DND-41 (cell line): ENCODE data around the gene PRPF6.

Source experiments
- ATAC-seq: fragments of 200-7000 bp; cut with Tn5 transposase; 3 replicates; pipeline ENCODE4 v1.9.1; 2021; ENCODE audit warnings: low read depth; ENCODE audit not compliant: insufficient read depth
- DNase-seq: peaks from one replicate; pipeline ENCODE4 v3.0.0-alpha.2; 2020
- H2AFZ ChIP-seq: 2 replicates; pipeline ENCODE4 v1.6.0; 2012; ENCODE audit warnings: low read depth, low read length
- H3K27ac ChIP-seq: 2 replicates; pipeline ENCODE4 v1.5.1; 2012; ENCODE audit warnings: low read length, inconsistent platforms
- H3K27me3 ChIP-seq: fragments of 200-600 bp; sonication (generic); 2 replicates; pipeline ENCODE4 v1.6.0; 2012; ENCODE audit warnings: low read length, mild to moderate bottlenecking, inconsistent platforms; ENCODE audit not compliant: insufficient read depth, poor library complexity
- H3K36me3 ChIP-seq: 2 replicates; pipeline ENCODE4 v1.5.1; 2012; ENCODE audit warnings: low read length, inconsistent platforms; ENCODE audit not compliant: insufficient read depth
- H3K4me1 ChIP-seq: 2 replicates; pipeline ENCODE4 v1.5.1; 2012; ENCODE audit warnings: mild to moderate bottlenecking, low read length; ENCODE audit not compliant: insufficient read depth
- H3K4me2 ChIP-seq: 2 replicates; pipeline ENCODE4 v1.6.0; 2012; ENCODE audit warnings: mild to moderate bottlenecking, moderate library complexity, low read length, inconsistent platforms; ENCODE audit not compliant: insufficient read depth
- H3K4me3 ChIP-seq, 2 experiments: fragments of 200-600 bp in 1 of 2; shearing (Covaris generic) in 1 of 2; 2 replicates each; pipeline ENCODE4 v1.5.1; 2012 to 2016; ENCODE audit warnings: inconsistent platforms in 2 of 2, low read length in 2 of 2, mild to moderate bottlenecking in 2 of 2, low read depth in 1 of 2, moderate library complexity in 1 of 2
- H3K79me2 ChIP-seq: 2 replicates; pipeline ENCODE4 v1.6.0; 2012; ENCODE audit warnings: low read length, inconsistent platforms; ENCODE audit not compliant: insufficient read depth
- H3K9ac ChIP-seq: 2 replicates; pipeline ENCODE4 v1.6.0; 2012; ENCODE audit warnings: low read depth, mild to moderate bottlenecking, inconsistent platforms, low read length, moderate library complexity
- H3K9me3 ChIP-seq: 2 replicates; pipeline ENCODE4 v1.5.1; 2012; ENCODE audit warnings: low read length, moderate library complexity, mild to moderate bottlenecking, inconsistent platforms; ENCODE audit not compliant: insufficient read depth, severe bottlenecking
- H4K20me1 ChIP-seq: 2 replicates; pipeline ENCODE4 v1.6.0; 2012; ENCODE audit warnings: low read length; ENCODE audit not compliant: insufficient read depth
- EZH2 ChIP-seq: IDR thresholded peaks from 3 replicates; pipeline ENCODE4 v1.6.1; 2012; ENCODE audit warnings: borderline replicate concordance, low read depth, mild to moderate bottlenecking, moderate library complexity, low read length, inconsistent platforms; ENCODE audit not compliant: severe bottlenecking
- TF ChIP-seq, protein P1 (sequence below): IDR thresholded peaks from 2 replicates; pipeline ENCODE4 v1.5.1; 2012; ENCODE audit warnings: borderline replicate concordance, low read length, moderate library complexity, mild to moderate bottlenecking; ENCODE audit not compliant: poor library complexity, severe bottlenecking; ENCODE audit errors: extremely low read depth

PRPF6 gene

DNA sequence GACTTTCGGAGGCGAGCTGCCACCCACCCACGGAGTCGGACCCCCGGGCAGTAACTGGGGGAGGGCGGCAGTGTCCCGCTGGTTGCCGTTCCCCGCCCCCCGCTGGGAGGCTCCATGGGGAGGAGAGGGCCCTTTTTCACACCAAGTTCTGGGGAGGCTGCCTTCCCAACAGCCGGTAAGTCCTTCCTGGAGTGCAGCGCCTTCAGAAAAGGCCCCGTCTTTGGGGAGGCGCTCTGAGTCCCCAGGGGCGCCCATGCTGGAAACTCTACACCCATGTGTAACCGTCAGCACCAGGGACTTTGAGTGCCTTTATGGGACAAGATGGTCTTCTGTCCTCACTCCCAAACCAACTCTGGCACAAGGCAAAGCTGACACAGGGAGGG lies 68.9 kb downstream of the PRPF6 start:
- Histone ChIP-seq H3K4me1 (no peaks in the 10 kb centered on the region), H3K36me3 (no peaks in the 10 kb centered on the region), H3K9me3 (no peaks in the 10 kb centered on the region), H3K4me3 (no peak overlapping the region), H2AFZ (no peak overlapping the region), H3K27me3 (no peaks in the 10 kb centered on the region), H4K20me1 (no peaks in the 10 kb centered on the region), H3K9ac (no peak overlapping the region), H3K79me2 (no peaks in the 10 kb centered on the region), H3K27ac (no peak overlapping the region), H3K4me2 (no peak overlapping the region)
- DNase-seq (no peak), ATAC-seq (no peak)
- TF ChIP-seq, protein P1, sequence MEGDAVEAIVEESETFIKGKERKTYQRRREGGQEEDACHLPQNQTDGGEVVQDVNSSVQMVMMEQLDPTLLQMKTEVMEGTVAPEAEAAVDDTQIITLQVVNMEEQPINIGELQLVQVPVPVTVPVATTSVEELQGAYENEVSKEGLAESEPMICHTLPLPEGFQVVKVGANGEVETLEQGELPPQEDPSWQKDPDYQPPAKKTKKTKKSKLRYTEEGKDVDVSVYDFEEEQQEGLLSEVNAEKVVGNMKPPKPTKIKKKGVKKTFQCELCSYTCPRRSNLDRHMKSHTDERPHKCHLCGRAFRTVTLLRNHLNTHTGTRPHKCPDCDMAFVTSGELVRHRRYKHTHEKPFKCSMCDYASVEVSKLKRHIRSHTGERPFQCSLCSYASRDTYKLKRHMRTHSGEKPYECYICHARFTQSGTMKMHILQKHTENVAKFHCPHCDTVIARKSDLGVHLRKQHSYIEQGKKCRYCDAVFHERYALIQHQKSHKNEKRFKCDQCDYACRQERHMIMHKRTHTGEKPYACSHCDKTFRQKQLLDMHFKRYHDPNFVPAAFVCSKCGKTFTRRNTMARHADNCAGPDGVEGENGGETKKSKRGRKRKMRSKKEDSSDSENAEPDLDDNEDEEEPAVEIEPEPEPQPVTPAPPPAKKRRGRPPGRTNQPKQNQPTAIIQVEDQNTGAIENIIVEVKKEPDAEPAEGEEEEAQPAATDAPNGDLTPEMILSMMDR = no peak
- TF ChIP-seq EZH2 = no peak

- no peak overlapping the region for H3K4me2 ChIP-seq
- H4K20me1 ChIP-seq = no peaks in the 10 kb centered on the region
- no peak overlapping the region for H3K27ac ChIP-seq
- H3K9ac ChIP-seq = no peak overlapping the region
- H3K27me3 ChIP-seq = no peaks in the 10 kb centered on the region
- ATAC-seq (no peak), DNase-seq (no peak)
- no peak overlapping the region for H2AFZ ChIP-seq
- no peaks in the 10 kb centered on the region for H3K9me3 ChIP-seq
- H3K4me3 ChIP-seq = no peak overlapping the region
- no peaks in the 10 kb centered on the region for H3K79me2 ChIP-seq
- H3K36me3 ChIP-seq = no peaks in the 10 kb centered on the region
- TF ChIP-seq, protein P1 = no peak
- no peak for TF ChIP-seq EZH2
- no peaks in the 10 kb centered on the region for H3K4me1 ChIP-seq
Observed at GRCh38 chr20:64050261-64051032, 69.5 kb downstream of the PRPF6 start.

DNA sequence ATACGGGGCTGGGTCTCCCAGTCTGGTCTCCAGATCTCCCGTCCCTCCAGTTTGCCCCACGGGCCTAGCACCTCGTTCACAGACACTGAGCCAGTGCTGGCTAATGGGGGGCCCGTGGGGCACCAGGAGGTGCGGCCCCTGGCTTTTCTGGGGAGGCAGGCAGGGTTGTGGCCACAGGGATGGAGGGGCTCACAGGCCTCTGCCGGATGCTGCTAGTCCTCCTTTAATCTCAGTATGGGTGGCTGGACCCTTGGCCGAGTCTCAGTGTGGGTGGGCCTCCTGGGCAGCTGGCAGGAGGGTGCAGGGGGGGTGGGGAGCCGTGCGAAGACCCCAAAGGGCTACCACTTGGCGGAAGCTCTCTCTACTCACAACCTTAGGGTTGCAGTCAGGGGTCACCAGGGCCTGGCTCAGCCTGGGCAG lies 70.1 kb downstream of the PRPF6 start:
- Histone ChIP-seq H2AFZ (no peak overlapping the region), H3K79me2 (no peaks in the 10 kb centered on the region), H3K36me3 (no peaks in the 10 kb centered on the region), H3K4me2 (no peak overlapping the region), H3K27ac (no peak overlapping the region), H3K4me3 (no peak overlapping the region), H3K4me1 (no peaks in the 10 kb centered on the region), H3K9me3 (no peaks in the 10 kb centered on the region), H3K27me3 (no peaks in the 10 kb centered on the region), H4K20me1 (no peaks in the 10 kb centered on the region), H3K9ac (no peak overlapping the region)
- TF ChIP-seq EZH2 = no peak
- TF ChIP-seq, protein P1 = no peak
- DNase-seq = no peak
- no peak for ATAC-seq
